ENCODE data around the gene CLEC18A. TPM values are rescaled to one million over a fixed set of nuclear protein-coding genes. Genes with fewer than 3 reads are reported as not detected.

The CLEC18A gene
- total and polyA plus RNA-seq, 2 of the 8 experiments (the other 6 are each of a cell fraction or from before 2014, with no cell fraction given): 1.3 to 1.4 TPM

DNA sequence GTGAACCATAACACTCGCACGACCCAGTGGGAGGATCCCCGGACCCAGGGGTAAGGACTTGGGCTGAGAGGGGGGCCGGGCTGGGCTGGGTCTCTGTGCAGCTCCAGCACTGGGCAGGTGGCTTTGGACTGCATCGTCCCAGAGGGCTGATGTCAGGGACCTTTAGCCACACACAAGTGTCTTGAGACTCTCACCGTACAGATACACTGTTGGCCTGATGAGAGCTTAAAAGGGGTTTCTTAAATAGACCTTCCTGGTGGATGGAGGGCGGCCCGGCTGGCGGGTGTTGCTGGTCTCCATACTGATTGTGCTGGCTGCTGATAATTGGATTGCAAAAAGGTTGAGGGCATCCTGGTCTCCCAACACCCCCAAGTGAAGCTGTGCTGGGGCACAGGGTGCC is 21.7 kb upstream of the CLEC18A start (continued):
- no peak for TF ChIP-seq TAF7 (optimal IDR thresholded peaks at IDR 0.05; ENCODE audit: borderline replicate concordance, low read depth, low read length)

All from H1 (cell line).